Measurements from ENCODE around the gene NHP2.
"Not testable (repeated sequence)": the region's sequence is repeated elsewhere in the genome, so short reads cannot be mapped to it uniquely, and the experiment has no call there.

Gene NHP2

GRCh38 chr5:178170455-178170854 lies 16.8 kb upstream of the NHP2 start:
- DNase-seq, result no peak

DNA sequence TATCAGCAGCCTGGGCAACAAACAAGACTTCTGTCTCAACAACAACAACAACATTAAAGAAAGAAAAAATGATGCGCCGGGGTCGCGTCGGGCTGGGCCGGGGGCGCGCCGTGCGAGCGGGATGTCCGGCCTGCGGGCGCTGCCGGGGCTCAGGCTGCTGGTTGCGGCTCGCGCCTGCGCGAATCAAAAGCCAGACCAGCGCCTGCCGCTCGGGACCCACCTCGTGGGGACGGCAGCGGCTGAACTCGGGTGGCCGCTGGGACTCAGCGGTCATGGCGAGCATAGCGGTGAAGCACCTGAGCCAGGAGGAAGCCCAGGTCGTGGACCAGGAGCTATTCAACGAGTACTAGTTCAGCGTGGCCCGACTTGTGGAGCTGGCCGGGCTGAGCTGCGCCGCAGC lies 11.9 kb upstream of the NHP2 start:
- DNase-seq, result no peak

DNA sequence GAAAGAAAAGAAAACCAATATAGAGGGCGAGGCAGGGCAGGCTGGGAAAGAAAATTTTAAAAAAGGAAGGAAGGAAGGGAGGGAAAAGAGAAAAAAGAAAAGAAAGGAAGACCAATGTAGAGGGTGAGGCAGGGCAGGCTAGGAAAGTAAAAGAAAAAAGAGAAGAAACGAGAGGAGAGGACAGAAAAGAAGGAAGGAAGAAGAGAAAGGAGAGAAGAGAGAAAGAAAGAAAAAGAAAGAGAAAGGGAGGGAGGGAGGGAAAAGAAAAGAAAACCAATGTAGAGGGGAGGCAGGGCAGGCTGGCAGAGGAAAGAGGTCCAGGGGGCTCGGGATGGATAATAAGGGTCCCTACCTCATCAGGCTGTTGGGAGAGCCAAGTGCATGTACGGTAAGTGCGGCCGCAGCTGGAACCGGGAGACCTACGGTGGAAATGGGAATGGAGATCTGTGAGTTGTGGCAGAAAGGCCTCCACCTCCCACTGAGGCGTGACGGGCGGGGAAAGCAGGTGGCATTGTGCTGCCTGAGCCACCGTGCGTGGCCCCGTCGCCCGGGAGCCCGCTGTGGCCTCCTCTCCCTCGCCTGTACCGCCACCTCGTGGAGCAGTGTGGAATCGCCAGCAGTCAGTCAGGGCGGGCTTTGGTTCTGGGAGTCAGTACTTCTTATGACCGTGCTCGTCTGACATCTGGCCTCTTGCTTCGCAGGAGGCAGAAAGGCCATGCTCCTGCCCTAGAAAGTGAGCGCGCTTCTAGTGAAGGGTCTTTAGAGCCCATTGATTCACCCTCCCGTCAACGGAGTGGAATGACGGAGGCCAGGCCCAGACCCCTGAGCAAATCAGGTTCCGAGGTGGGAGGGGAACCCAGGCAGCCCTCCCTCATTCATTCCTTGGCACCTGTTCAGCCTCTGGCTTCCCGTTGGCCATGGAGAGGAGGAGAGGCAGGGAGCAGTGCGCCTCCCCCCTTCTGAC lies 10.4 kb upstream of the NHP2 start:
- peak; percentile 93 for DNase-seq

DNA sequence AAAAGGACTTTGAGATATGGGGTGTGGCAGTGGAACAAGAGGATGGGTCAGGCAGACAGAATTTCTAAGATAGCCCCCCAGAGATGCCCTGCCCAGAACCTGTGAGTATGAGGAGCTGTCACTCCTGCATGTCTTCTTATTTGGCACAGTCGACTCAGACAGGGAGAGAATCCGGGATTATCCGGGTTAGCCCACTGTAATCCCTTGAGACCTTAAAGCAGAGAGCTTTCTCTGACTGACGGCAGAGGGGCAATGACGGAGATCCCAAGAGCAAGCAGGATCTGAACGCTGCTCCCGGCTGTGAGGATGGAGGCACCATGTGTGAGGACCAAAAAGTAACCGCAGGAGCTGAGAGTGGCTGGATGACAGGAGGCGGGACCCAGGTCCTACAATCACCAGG lies 8.8 kb upstream of the NHP2 start:
- DNase-seq, result no peak

DNA sequence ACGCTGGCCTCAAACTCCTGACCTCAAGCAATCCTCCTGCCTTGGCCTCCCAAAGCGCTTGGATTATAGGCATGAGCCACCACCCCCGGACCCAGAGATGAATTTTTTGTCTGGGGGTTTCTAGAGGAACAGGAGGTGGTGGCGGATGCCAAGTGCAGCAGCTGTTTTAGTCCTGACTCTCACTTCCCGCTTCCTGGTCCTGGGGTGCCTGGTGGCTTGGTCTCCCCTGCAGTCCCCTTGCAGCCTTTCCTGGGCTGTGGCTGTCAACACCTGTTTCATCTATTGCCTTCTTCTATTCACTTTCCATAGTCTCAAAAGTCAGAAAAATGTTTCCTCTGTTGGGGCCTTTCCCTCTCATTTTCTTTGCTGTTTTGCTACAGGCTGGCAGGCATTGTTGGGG lies 6.5 kb upstream of the NHP2 start:
- DNase-seq, result no peak

GRCh38 chr5:178155065-178155464 lies 1.4 kb upstream of the NHP2 start:
- DNase-seq, result no peak

- DNase-seq, result no peak
Observed at GRCh38 chr5:178152491-178153444, 917 bp downstream of the NHP2 start.

DNA sequence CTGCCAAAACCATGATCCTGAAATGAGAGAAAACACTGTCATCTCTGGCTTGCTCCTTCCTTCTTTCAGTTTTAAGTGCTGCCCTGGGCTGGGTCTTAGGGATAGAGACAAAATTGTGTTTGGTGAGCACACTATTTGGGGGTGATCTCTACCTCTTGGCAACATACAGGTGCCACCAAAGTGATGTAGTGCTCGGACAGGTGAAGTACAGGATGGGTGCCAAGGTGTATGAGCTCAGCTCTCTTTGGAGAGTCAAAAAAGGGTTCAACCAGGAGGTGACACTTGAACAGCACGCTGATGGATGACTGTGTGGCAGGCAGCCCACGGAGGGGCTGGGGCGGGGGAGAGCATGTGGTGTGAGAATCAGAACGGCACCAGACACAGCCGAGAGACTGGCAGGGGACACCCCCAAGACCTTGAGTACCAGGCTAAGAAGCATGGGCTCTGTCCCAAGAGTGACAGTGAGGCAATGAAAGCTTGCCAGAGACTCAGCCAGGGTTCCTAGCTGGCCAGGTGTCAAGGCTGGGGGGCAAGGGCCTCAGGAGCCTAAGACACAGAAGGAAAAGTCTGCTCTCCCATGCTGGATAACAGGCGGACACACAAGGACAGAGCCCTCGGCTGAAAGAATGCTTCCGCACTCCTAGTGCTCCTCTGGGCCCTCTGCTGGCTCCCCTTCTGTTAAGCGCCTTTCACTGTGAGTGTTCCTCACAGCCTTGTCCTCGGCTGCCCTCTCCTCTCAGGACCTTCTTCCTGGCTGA lies 2.5 kb downstream of the NHP2 start:
- no peak for DNase-seq

- DNase-seq, result no peak
Observed at GRCh38 chr5:178149199-178149932, 4.3 kb downstream of the NHP2 start.

DNA sequence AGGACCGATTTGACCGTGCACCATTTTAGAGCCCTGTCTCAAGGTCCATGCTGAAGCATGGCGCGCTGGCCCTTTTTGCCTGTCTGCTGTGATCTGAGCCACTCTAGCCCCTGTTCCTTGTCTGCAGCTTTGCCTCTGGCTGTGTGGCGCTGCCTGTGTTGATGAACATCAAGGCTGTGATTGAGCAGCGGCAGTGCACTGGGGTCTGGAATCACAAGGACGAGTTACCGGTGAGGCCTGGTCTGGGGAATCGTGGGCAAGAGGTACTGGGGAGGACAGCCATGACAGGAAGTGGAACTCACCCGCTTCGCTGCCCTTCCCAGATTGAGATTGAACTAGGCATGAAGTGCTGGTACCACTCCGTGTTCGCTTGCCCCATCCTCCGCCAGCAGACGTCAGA lies 6.3 kb downstream of the NHP2 start:
- DNase-seq, result no peak

GRCh38 chr5:178145965-178146820 lies 7.5 kb downstream of the NHP2 start:
- DNase-seq, result peak; percentile 73

GRCh38 chr5:178143901-178144300 lies 9.8 kb downstream of the NHP2 start:
- no peak for DNase-seq

GRCh38 chr5:178143246-178143645 lies 10.4 kb downstream of the NHP2 start:
- DNase-seq, result no peak

DNA sequence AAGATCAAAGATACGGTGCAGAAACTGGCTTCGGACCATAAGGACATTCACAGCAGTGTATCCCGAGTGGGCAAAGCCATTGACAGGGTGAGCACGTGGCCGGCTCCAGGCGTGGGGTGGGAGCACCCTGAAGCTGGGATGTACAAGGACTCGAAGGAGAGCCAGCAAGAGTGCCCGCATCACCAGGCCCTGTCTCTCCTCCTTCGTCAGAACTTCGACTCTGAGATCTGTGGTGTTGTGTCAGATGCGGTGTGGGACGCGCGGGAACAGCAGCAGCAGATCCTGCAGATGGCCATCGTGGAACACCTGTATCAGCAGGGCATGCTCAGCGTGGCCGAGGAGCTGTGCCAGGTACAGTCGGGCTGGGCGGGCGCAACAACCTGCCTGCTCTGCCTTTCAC lies 11.0 kb downstream of the NHP2 start:
- DNase-seq, result no peak

DNA sequence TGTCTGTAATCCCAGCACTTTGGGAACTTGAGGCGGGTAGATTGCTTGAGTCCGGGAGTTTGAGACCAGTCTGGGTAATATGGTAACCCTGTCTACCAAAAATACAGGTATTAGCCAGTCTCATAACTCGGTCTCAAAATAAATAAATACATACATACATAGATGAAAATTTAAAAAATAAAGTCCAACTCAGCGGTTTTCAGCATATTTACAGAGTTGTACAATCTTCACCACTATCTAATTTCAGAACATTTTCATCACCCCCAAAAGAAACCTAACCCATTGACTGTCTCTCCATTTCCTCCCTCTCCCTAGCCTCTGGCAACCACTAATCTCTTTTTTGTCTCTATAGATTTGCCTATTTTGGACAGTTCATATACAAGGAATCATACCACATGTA lies 12.1 kb downstream of the NHP2 start:
- DNase-seq, result no peak

DNA sequence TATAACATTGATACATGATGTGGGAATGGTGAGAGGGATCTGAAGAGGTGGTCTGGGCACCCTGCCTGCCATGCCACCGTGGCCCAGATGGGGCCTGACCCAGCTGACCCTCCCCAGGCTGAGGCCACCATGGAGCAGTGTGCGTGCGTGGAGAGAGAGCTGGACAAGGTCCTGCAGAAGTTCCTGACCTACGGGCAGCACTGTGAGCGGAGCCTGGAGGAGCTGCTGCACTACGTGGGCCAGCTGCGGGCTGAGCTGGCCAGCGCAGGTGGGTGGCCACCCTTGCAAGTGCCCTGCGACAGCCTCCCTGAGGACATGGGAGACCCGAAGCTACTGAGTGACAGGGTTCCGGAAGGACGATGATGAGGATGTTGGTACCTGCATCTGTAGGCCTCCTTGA lies 15.7 kb downstream of the NHP2 start:
- DNase-seq, result no peak

GRCh38 chr5:178136990-178137389 lies 16.7 kb downstream of the NHP2 start:
- DNase-seq, result no peak

- DNase-seq, result no peak
Observed at GRCh38 chr5:178131446-178131996, 22.2 kb downstream of the NHP2 start.

GRCh38 chr5:178130576-178131445 lies 22.9 kb downstream of the NHP2 start, which contains the start of gene RMND5B:
Gene RMND5B (plus strand): TSS chr5:178131014. CDS start chr5:178138120, 7,106 bp downstream.
- peak; percentile 84 for DNase-seq

- DNase-seq, result not testable (repeated sequence)
Observed at GRCh38 chr5:178130234-178130575, 23.5 kb downstream of the NHP2 start.
